HG03175 (cell line): ENCODE measurements around the gene CD99L2.

Experiments
- ATAC-seq: cut with Tn5 transposase; IDR thresholded peaks from one replicate; pipeline ENCODE4 v1.9.1; 2021; ENCODE audit warnings: mild to moderate bottlenecking, moderate library complexity; ENCODE audit not compliant: unreplicated experiment

The CD99L2 gene

GRCh38 chrX:150898343-150899190 lies at the start of gene CD99L2:
Gene CD99L2 (minus strand): TSS chrX:150898668. CDS start chrX:150898588, 80 bp downstream.
- peak; percentile 90 for ATAC-seq

GRCh38 chrX:150944233-150944632 lies 45.8 kb upstream of the CD99L2 start:
- no peak for ATAC-seq

- ATAC-seq = no peak
Measured at GRCh38 chrX:150942942-150943594, 44.6 kb upstream of the CD99L2 start.

GRCh38 chrX:150941580-150941979 lies 43.1 kb upstream of the CD99L2 start:
- ATAC-seq = no peak

GRCh38 chrX:150940844-150941495 lies 42.5 kb upstream of the CD99L2 start:
- no peak for ATAC-seq

GRCh38 chrX:150936556-150936955 lies 38.1 kb upstream of the CD99L2 start:
- ATAC-seq = no peak

GRCh38 chrX:150935467-150935866 lies 37.0 kb upstream of the CD99L2 start:
- no peak for ATAC-seq

GRCh38 chrX:150934453-150934852 lies 36.0 kb upstream of the CD99L2 start:
- no peak for ATAC-seq

- no peak for ATAC-seq
Measured at GRCh38 chrX:150933945-150934350, 35.5 kb upstream of the CD99L2 start.

GRCh38 chrX:150929058-150929457 lies 30.6 kb upstream of the CD99L2 start:
- ATAC-seq = no peak

GRCh38 chrX:150926791-150927190 lies 28.3 kb upstream of the CD99L2 start:
- ATAC-seq = no peak

GRCh38 chrX:150926304-150926703 lies 27.8 kb upstream of the CD99L2 start:
- ATAC-seq = no peak

- ATAC-seq = no peak
Measured at GRCh38 chrX:150919401-150919800, 20.9 kb upstream of the CD99L2 start.

GRCh38 chrX:150913511-150913910 lies 15.0 kb upstream of the CD99L2 start:
- no peak for ATAC-seq

- ATAC-seq = no peak
Measured at GRCh38 chrX:150907474-150907873, 9.0 kb upstream of the CD99L2 start.

- ATAC-seq = no peak
Measured at GRCh38 chrX:150906694-150907093, 8.2 kb upstream of the CD99L2 start.

- no peak for ATAC-seq
Measured at GRCh38 chrX:150905293-150905692, 6.8 kb upstream of the CD99L2 start.

GRCh38 chrX:150903110-150903508 lies 4.6 kb upstream of the CD99L2 start:
- no peak for ATAC-seq

- no peak for ATAC-seq
Measured at GRCh38 chrX:150902434-150903109, 4.1 kb upstream of the CD99L2 start.

- peak; percentile 52 for ATAC-seq
Measured at GRCh38 chrX:150899191-150899757, 806 bp upstream of the CD99L2 start.
